ENCODE measurements around the gene CHRNA9.

- TF ChIP-seq JUNB (IDR thresholded peaks at IDR 0.05; ENCODE audit: unreplicated experiment) = no peak
- TF ChIP-seq CTCF (conservative IDR thresholded peaks at IDR 0.05; ENCODE audit: low read depth in 2 of 2) = no peak
- TF ChIP-seq ZNF114 (CRISPR knock-in tag; IDR thresholded peaks at IDR 0.05) = no peak
- TF ChIP-seq REST (IDR thresholded peaks at IDR 0.05; ENCODE audit: unreplicated experiment) = no peak
- no peak for TF ChIP-seq EZH2 (IDR thresholded peaks at IDR 0.05; ENCODE audit: low read depth, unreplicated experiment)
- TF ChIP-seq CREB1 (CRISPR knock-in tag; IDR thresholded peaks at IDR 0.05; ENCODE audit: low read depth) = no peak
- TF ChIP-seq POLR2AphosphoS5 (IDR thresholded peaks at IDR 0.05; ENCODE audit: low read depth) = no peak
- TF ChIP-seq EZH2phosphoT487 (IDR thresholded peaks at IDR 0.05; ENCODE audit: unreplicated experiment) = no peak
- no peak for TF ChIP-seq ZNF331 (CRISPR knock-in tag; IDR thresholded peaks at IDR 0.05; ENCODE audit: low read depth)
- no peak for TF ChIP-seq ETS1 (IDR thresholded peaks at IDR 0.05)
- no peak for TF ChIP-seq ZNF462 (CRISPR knock-in tag; IDR thresholded peaks at IDR 0.05)
- TF ChIP-seq STAT1 (IDR thresholded peaks at IDR 0.05; ENCODE audit: unreplicated experiment) = no peak
Measured at GRCh38 chr4:40389986-40390385, 54.9 kb downstream of the CHRNA9 start.
